ENCODE results near the gene ARID1A. TPM values are rescaled to one million over a fixed set of nuclear protein-coding genes. Genes with fewer than 3 reads are reported as not detected.

ARID1A gene
- total and polyA plus RNA-seq, 9 of the 15 experiments (the other 6 are each of a cell fraction or from before 2014, with no cell fraction given): 8.3 to 88.3 (median 22.5) TPM

GRCh38 chr1:26787706-26788514 is 92.1 kb downstream of the ARID1A start, which contains the start of gene PIGV (continued):
- no peak for TF ChIP-seq MITF (IDR thresholded peaks at IDR 0.05)
- 0 out of 2 replicates have a peak, but pooled peaks have one; percentile 53 for TF ChIP-seq ESRRA (IDR thresholded peaks at IDR 0.05; ENCODE audit: borderline replicate concordance, low read depth)
- no peak for TF ChIP-seq SETDB1 (IDR thresholded peaks at IDR 0.05; ENCODE audit: low read length)
- TF ChIP-seq RBFOX2 (IDR thresholded peaks at IDR 0.05; ENCODE audit: low read depth, low read length): peak; percentile 95
- no peak for TF ChIP-seq CSDE1 (IDR thresholded peaks at IDR 0.05)
- no peak for TF ChIP-seq NR0B1 (IDR thresholded peaks at IDR 0.05; ENCODE audit: partially characterized antibody)
- no peak for TF ChIP-seq PRMT5 (CRISPR knock-in tag; IDR thresholded peaks at IDR 0.05)
- TF ChIP-seq HIVEP1 (CRISPR knock-in tag; IDR thresholded peaks at IDR 0.05): no peak
- no peak for TF ChIP-seq DDX20 (tag; IDR thresholded peaks at IDR 0.05; ENCODE audit: low read depth)
- TF ChIP-seq ZNF668 (CRISPR knock-in tag; IDR thresholded peaks at IDR 0.05): no peak
- TF ChIP-seq REST (IDR thresholded peaks at IDR 0.05; ENCODE audit: borderline replicate concordance): no peak
- peak; percentile 27; the same call in 1 of the 2 replicates for TF ChIP-seq REST (CRISPR knock-in tag; IDR thresholded peaks at IDR 0.05; ENCODE audit: low read depth)
- peak; percentile 70 for TF ChIP-seq MAX (CRISPR knock-in tag; IDR thresholded peaks at IDR 0.05)
- TF ChIP-seq E2F5 (CRISPR knock-in tag; IDR thresholded peaks at IDR 0.05): peak; percentile 91

All from K562 (cell line).